ENCODE results near the gene CBLB.
A peak's percentile ranks its signal among the peaks of the same experiment; 100 is the strongest.

Gene CBLB

GRCh38 chr3:105869861-105870755, 1.3 kb upstream of the CBLB start:
- no peak for DNase-seq (ENCODE audit: low spot score)

- no peak for DNase-seq (ENCODE audit: low spot score)
Measured at GRCh38 chr3:105869531-105869833, 670 bp upstream of the CBLB start.

GRCh38 chr3:105868431-105868741, 426 bp downstream of the CBLB start:
- no peak for DNase-seq (ENCODE audit: low spot score)

GRCh38 chr3:105867712-105868430, 941 bp downstream of the CBLB start:
- no peak for DNase-seq (ENCODE audit: low spot score)

- peak; percentile 55 for DNase-seq (ENCODE audit: low spot score)
Measured at GRCh38 chr3:105866656-105867653, 1.9 kb downstream of the CBLB start.

GRCh38 chr3:105865867-105866350, 2.9 kb downstream of the CBLB start:
- DNase-seq (ENCODE audit: low spot score): no peak

GRCh38 chr3:105865016-105865623, 3.7 kb downstream of the CBLB start:
- no peak for DNase-seq (ENCODE audit: low spot score)

GRCh38 chr3:105864212-105864611, 4.6 kb downstream of the CBLB start:
- DNase-seq (ENCODE audit: low spot score): no peak

GRCh38 chr3:105863608-105864007, 5.2 kb downstream of the CBLB start:
- DNase-seq (ENCODE audit: low spot score): no peak

GRCh38 chr3:105862217-105862616, 6.6 kb downstream of the CBLB start:
- no peak for DNase-seq (ENCODE audit: low spot score)

GRCh38 chr3:105860641-105861040, 8.2 kb downstream of the CBLB start:
- DNase-seq (ENCODE audit: low spot score): no peak

- no peak for DNase-seq (ENCODE audit: low spot score)
Measured at GRCh38 chr3:105858017-105858416, 10.8 kb downstream of the CBLB start.

GRCh38 chr3:105857601-105858000, 11.2 kb downstream of the CBLB start:
- no peak for DNase-seq (ENCODE audit: low spot score)

- DNase-seq (ENCODE audit: low spot score): no peak
Measured at GRCh38 chr3:105856605-105857004, 12.2 kb downstream of the CBLB start.

GRCh38 chr3:105853801-105854432, 14.9 kb downstream of the CBLB start:
- peak; percentile 29 for DNase-seq (ENCODE audit: low spot score)

GRCh38 chr3:105851582-105851981, 17.2 kb downstream of the CBLB start:
- DNase-seq (ENCODE audit: low spot score): no peak

GRCh38 chr3:105851176-105851575, 17.6 kb downstream of the CBLB start:
- no peak for DNase-seq (ENCODE audit: low spot score)

GRCh38 chr3:105850593-105850992, 18.2 kb downstream of the CBLB start:
- no peak for DNase-seq (ENCODE audit: low spot score)

- no peak for DNase-seq (ENCODE audit: low spot score)
Measured at GRCh38 chr3:105848821-105849220, 20.0 kb downstream of the CBLB start.

GRCh38 chr3:105847865-105848264, 20.9 kb downstream of the CBLB start:
- DNase-seq (ENCODE audit: low spot score): no peak

- no peak for DNase-seq (ENCODE audit: low spot score)
Measured at GRCh38 chr3:105847452-105847851, 21.4 kb downstream of the CBLB start.

All from CD4-positive, alpha-beta T cell treated with Interleukin-15 for 4 hours (primary cell).